ENCODE data around the gene NGEF. TPM values are rescaled to one million over a fixed set of nuclear protein-coding genes. Genes with fewer than 3 reads are reported as not detected.
"Not testable (repeated sequence)": the region's sequence is repeated elsewhere in the genome, so short reads cannot be mapped to it uniquely, and the experiment has no call there.

The NGEF gene
- total RNA-seq, 2 experiments from 2014 or later = 0.63 TPM; not detected in 1

DNA sequence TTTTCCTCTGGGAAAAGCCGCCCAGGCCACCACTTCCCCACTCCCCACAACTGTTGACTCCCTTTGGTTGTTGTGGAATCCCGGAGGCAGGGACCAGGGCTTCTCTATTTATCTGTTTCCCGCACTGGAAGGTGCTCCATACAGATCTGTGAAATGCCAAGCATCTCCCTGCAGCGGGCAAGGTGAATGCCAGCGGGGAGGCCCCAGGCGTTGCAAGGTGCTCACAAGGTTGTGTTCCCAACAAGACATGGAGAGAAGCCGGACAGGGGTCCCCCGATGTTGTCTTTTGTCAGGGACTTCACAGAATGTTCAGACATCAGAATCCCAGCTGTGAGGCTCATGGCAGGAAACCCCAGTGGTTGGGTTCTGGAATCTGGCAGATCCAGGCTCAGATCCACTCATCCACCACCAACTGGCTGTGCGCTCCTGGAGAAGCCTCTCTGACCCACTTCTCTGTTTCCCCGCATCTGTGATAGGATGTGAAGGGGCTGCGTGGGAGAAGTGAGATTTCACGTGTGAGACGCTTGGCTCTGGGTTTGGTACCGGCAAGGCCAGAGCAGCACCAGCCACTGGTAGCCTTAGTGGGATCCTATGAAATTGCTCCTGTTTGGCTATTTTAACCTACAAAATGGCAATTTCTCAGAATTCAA lies 10.8 kb upstream of the NGEF start:
- H3K36me3 Mint-ChIP-seq (ENCODE audit: low read depth) = no peaks in the 10 kb centered on the region
- H3K9me3 Mint-ChIP-seq = no peaks in the 10 kb centered on the region
- ATAC-seq = no peak
- no peak for DNase-seq
- no peaks in the 10 kb centered on the region for H3K4me1 Mint-ChIP-seq (ENCODE audit: low read depth)
- CTCF ChIA-PET = no interaction called here
- no peaks in the 10 kb centered on the region for H3K27me3 Mint-ChIP-seq
- TF ChIP-seq, protein P1, sequence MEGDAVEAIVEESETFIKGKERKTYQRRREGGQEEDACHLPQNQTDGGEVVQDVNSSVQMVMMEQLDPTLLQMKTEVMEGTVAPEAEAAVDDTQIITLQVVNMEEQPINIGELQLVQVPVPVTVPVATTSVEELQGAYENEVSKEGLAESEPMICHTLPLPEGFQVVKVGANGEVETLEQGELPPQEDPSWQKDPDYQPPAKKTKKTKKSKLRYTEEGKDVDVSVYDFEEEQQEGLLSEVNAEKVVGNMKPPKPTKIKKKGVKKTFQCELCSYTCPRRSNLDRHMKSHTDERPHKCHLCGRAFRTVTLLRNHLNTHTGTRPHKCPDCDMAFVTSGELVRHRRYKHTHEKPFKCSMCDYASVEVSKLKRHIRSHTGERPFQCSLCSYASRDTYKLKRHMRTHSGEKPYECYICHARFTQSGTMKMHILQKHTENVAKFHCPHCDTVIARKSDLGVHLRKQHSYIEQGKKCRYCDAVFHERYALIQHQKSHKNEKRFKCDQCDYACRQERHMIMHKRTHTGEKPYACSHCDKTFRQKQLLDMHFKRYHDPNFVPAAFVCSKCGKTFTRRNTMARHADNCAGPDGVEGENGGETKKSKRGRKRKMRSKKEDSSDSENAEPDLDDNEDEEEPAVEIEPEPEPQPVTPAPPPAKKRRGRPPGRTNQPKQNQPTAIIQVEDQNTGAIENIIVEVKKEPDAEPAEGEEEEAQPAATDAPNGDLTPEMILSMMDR (IDR thresholded peaks at IDR 0.05) = no peak
- POLR2A ChIA-PET = no interaction called here
- H3K27ac Mint-ChIP-seq = no peak overlapping the region
- H3K4me3 Mint-ChIP-seq = no peak overlapping the region
- intact Hi-C loops (cut with micrococcal nuclease) = no loop called here

DNA sequence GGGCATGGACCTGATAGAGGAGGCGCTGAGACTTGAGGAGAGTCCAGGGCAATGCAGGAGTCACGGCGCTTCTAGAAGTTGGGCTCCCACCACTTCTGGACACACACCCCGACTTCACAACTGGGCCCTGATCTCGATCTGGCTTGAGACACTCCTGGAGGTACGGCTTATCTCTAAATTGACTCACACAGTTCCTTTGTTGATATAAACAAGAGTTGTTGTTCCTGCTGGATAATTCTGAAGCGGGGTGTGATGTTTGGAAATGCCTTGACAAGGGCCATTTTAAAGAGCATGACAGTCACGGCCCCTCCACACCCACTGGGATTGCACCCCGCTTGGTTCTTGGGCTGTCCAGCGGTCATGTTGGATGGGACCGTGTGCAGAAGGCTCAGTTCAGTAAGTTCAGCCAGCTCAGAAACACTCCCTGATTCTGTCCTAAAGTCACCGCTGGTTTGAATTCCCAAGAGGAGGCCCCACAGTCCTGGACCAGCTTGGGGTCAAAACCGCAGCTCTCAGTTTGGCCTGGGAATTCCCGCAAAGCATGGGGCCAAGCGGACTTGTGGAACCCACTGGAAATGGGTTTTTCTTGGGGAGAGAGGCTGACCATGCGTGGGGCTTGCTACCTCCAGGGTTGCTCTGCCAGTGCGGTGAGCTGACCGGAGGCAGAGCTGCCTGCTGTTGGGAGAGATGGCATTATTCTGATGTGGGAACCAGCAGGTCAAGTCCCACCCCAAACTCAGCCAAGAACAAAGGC lies 10.1 kb upstream of the NGEF start:
- no peak overlapping the region for H3K4me3 Mint-ChIP-seq
- CTCF ChIA-PET = no interaction called here
- no peak for DNase-seq

DNA sequence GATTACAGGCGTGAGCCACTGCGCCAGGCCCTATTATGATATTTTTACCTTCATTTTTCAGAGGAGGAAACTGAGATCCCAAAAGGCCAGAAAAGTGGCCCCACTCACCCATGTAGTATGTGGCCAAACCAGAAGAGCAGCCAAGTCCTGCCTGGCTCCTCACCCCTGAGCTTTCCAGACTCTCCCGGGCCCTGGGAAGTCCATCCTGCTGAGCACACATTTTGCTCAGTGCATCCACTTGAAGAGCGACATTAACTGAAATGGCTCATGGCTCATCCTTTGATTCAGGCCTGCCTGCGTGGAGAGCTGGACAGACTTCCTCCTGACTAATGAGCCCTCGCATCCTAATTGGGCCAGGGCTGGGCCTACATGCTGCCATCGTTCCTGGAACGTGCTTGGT lies 9.5 kb upstream of the NGEF start:
- Mint-ChIP-seq H3K27me3 (no peaks in the 10 kb centered on the region), H3K4me3 (no peak overlapping the region), H3K4me1 (ENCODE audit: low read depth) (no peaks in the 10 kb centered on the region), H3K9me3 (no peaks in the 10 kb centered on the region), H3K36me3 (ENCODE audit: low read depth) (no peaks in the 10 kb centered on the region), H3K27ac (no peak overlapping the region)
- POLR2A ChIA-PET = no interaction called here
- TF ChIP-seq, protein P1 (IDR thresholded peaks at IDR 0.05) = no peak
- DNase-seq (no peak), ATAC-seq (no peak)
- CTCF ChIA-PET = no interaction called here
- intact Hi-C loops (cut with micrococcal nuclease) = no loop called here

More for the DNA sequence above, 10.1 kb upstream of the NGEF start:
- intact Hi-C loops (cut with micrococcal nuclease) = no loop called here
- POLR2A ChIA-PET = no interaction called here
- Mint-ChIP-seq H3K27ac (no peak overlapping the region), H3K4me1 (ENCODE audit: low read depth) (no peaks in the 10 kb centered on the region), H3K27me3 (no peaks in the 10 kb centered on the region), H3K9me3 (no peaks in the 10 kb centered on the region), H3K36me3 (ENCODE audit: low read depth) (no peaks in the 10 kb centered on the region)
- TF ChIP-seq, protein P1 (IDR thresholded peaks at IDR 0.05) = no peak
- no peak for ATAC-seq

DNA sequence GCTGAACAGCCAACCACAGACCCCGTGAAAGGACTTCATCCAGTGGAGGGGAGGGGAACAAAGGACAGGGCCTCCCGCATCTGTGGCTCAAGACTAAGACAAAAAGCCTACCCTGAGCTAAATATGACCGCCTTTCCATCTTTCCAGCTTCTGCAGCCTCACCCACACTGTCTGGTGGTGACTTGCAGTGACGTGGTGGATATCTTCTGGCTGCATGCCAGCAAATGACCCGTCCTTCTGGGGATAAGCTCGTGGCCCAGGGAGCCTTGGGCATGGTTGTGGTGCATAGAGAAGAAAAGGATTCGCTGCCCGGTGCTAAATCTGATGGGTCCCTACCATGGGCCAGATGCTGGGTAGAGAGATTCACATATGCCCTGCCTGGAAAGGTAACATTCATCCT lies 8.7 kb upstream of the NGEF start:
- TF ChIP-seq, protein P1 (IDR thresholded peaks at IDR 0.05) = no peak
- no peaks in the 10 kb centered on the region for H3K27me3 Mint-ChIP-seq
- no peak overlapping the region for H3K27ac Mint-ChIP-seq

DNA sequence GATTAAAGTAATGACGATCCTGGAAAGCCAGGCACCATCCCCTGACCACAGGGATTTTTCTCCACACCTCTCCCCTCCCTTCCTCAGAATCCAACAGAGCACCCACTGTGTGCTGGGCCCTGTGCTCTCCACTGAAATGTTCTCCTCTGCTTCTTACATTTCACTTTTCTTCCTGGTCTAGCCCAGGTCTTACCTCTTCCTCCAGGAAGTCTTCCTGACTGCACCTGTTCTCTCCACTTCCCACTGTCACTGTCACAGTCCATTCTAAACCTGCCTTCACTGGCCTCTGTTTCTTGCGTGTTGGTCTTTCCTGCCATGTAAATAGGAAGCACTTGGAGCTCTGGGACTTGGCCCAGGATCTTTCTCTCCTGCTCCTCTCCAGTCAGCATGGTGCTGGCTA lies 7.4 kb upstream of the NGEF start:
- intact Hi-C loops (cut with micrococcal nuclease) = no loop called here
- Mint-ChIP-seq H3K27ac (no peak overlapping the region), H3K27me3 (no peaks in the 10 kb centered on the region), H3K4me1 (ENCODE audit: low read depth) (no peaks in the 10 kb centered on the region), H3K36me3 (ENCODE audit: low read depth) (no peaks in the 10 kb centered on the region), H3K4me3 (no peak overlapping the region), H3K9me3 (no peaks in the 10 kb centered on the region)
- POLR2A ChIA-PET = no interaction called here
- ATAC-seq (no peak), DNase-seq (no peak)
- TF ChIP-seq, protein P1 (IDR thresholded peaks at IDR 0.05) = no peak
- CTCF ChIA-PET = no interaction called here

More for the DNA sequence above, 8.7 kb upstream of the NGEF start:
- intact Hi-C loops (cut with micrococcal nuclease) = no loop called here
- no peak for ATAC-seq
- CTCF ChIA-PET = no interaction called here
- Mint-ChIP-seq H3K4me1 (ENCODE audit: low read depth) (no peaks in the 10 kb centered on the region), H3K9me3 (no peaks in the 10 kb centered on the region), H3K36me3 (ENCODE audit: low read depth) (no peaks in the 10 kb centered on the region), H3K4me3 (no peak overlapping the region)
- POLR2A ChIA-PET = interaction anchor here (0.5 kb wide), 1 partner anchor 213 kb away, joined by 3 read pairs; no protein-coding TSS in a partner anchor
- no peak for DNase-seq

DNA sequence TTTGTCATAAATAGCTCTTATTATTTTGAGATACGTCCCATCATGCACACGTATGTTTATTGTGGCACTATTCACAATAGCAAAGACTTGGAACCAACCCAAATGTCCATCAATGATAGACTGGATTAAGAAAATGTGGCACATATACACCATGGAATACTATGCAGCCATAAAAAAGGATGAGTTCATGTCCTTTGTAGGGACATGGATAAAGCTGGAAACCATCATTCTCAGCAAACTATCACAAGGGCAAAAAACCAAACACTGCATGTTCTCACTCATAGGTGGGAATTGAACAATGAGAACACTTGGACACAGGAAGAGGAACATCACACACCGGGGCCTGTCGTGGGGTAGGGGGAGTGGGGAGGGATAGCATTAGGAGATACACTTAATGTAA lies 6.6 kb upstream of the NGEF start:
- DNase-seq; H3K27ac Mint-ChIP-seq; intact Hi-C loops (cut with micrococcal nuclease); ATAC-seq; POLR2A ChIA-PET; H3K27me3 Mint-ChIP-seq; H3K4me1 Mint-ChIP-seq (ENCODE audit: low read depth); H3K9me3 Mint-ChIP-seq; H3K4me3 Mint-ChIP-seq; H3K36me3 Mint-ChIP-seq (ENCODE audit: low read depth): not testable (repeated sequence)
- CTCF ChIA-PET = interaction anchor here (1.5 kb wide), 1 partner anchor 9 kb away, joined by 4 read pairs; no protein-coding TSS in a partner anchor
